Smooth muscle cell (in vitro differentiated cells): ENCODE results near the gene CAMK2N1. TPM values are rescaled to one million over a fixed set of nuclear protein-coding genes. Genes with fewer than 3 reads are reported as not detected.

Experiments
- DNase-seq: peaks from one replicate; lab custom pipeline; 2025; ENCODE audit not compliant: unreplicated experiment; lab: John Stamatoyannopoulos, UW
- H2AFZ ChIP-seq: fragments of 200-600 bp; sonication (generic); 2 replicates; pipeline ENCODE4 v1.6.0; 2016; ENCODE audit warnings: antibody characterized with exemption, low read depth, mild to moderate bottlenecking
- H3F3A ChIP-seq: fragments of 200-600 bp; sonication (generic); 2 replicates; pipeline ENCODE4 v1.6.0; 2017; ENCODE audit warnings: antibody characterized with exemption, low read depth
- H3K27ac ChIP-seq: fragments of 200-600 bp; sonication (generic); 2 replicates; pipeline ENCODE4 v1.5.1; 2016; ENCODE audit warnings: low read depth, mild to moderate bottlenecking
- H3K27me3 ChIP-seq: fragments of 200-600 bp; sonication (generic); 2 replicates; pipeline ENCODE4 v1.6.1; 2016; ENCODE audit warnings: low read depth, mild to moderate bottlenecking
- H3K36me3 ChIP-seq: fragments of 200-600 bp; sonication (generic); 2 replicates; pipeline ENCODE4 v1.5.1; 2016; ENCODE audit warnings: low read depth
- H3K4me1 ChIP-seq: fragments of 200-600 bp; sonication (generic); 2 replicates; pipeline ENCODE4 v1.5.1; 2016; ENCODE audit warnings: low read depth
- H3K4me2 ChIP-seq: fragments of 200-600 bp; sonication (generic); 2 replicates; pipeline ENCODE4 v1.6.0; 2016; ENCODE audit warnings: mild to moderate bottlenecking
- H3K4me3 ChIP-seq: fragments of 200-600 bp; sonication (generic); 2 replicates; pipeline ENCODE4 v1.5.1; 2016; ENCODE audit warnings: mild to moderate bottlenecking
- H3K79me2 ChIP-seq: fragments of 200-600 bp; sonication (generic); 2 replicates; pipeline ENCODE4 v1.6.0; 2016; ENCODE audit warnings: low read depth, mild to moderate bottlenecking
- H3K9ac ChIP-seq: fragments of 200-600 bp; sonication (generic); 2 replicates; pipeline ENCODE4 v1.6.0; 2016; ENCODE audit warnings: low read depth
- H3K9me3 ChIP-seq: fragments of 200-600 bp; sonication (generic); replicated peaks from 2 replicates; pipeline ENCODE4 v1.5.1; 2016; ENCODE audit warnings: low read depth
- H4K20me1 ChIP-seq: fragments of 200-600 bp; sonication (generic); 2 replicates; pipeline ENCODE4 v1.6.0; 2016; ENCODE audit warnings: low read depth
- CTCF ChIP-seq: fragments of 200-600 bp; sonication (generic); IDR thresholded peaks from 2 replicates; pipeline ENCODE4 v1.5.1; 2017; ENCODE audit warnings: borderline replicate concordance, mild to moderate bottlenecking, antibody characterized with exemption; ENCODE audit not compliant: insufficient read depth, poor library complexity, severe bottlenecking
- WGBS: methylation state at CpG from one replicate; pipeline ENCODE4 v1.1.7; 2016; ENCODE audit warnings: low lambda C conversion rate; 5-methylcytosine and 5-hydroxymethylcytosine counted together
- polyA plus RNA-seq: library from polyadenylated mRNA; unstranded; fragments of >200 nt; fragmentation: Nextera tagmentation; extraction: Ambion mirVana; gene quantifications from 2 replicates; pipeline ENCODE4 v1.2.1, GENCODE V29; 2016
- total RNA-seq: library from RNA; depleted of rRNA; stranded (reverse); fragments of >200 nt; gene quantifications from 2 replicates; pipeline ENCODE4 v1.2.3, GENCODE V29; 2014

The CAMK2N1 gene
- total and polyA plus RNA-seq, 2 experiments from 2014 or later, result 11.0 to 13.2 TPM

GRCh38 chr1:20448671-20449071, 37.3 kb downstream of the CAMK2N1 start:
- Histone ChIP-seq H3K27me3 (peaks cover 23% of the 10 kb centered on the region), H3K4me3 (no peak overlapping the region), H4K20me1 (no peaks in the 10 kb centered on the region), H3K27ac (no peak overlapping the region), H3K9ac (no peak overlapping the region), H3K4me1 (peaks cover 6% of the 10 kb centered on the region), H3F3A (no peaks in the 10 kb centered on the region), H3K9me3 (no peaks in the 10 kb centered on the region), H3K79me2 (no peaks in the 10 kb centered on the region), H3K4me2 (no peak overlapping the region), H2AFZ (no peak overlapping the region), H3K36me3 (no peaks in the 10 kb centered on the region)
- no peak for TF ChIP-seq CTCF
- 63% methylated on average over 7 of the region's 9 CpGs for WGBS
- no peak for DNase-seq

- no peak overlapping the region for H3K4me3 ChIP-seq
- no peak overlapping the region for H3K27ac ChIP-seq
- no peaks in the 10 kb centered on the region for H3K79me2 ChIP-seq
- no peak for TF ChIP-seq CTCF
- WGBS, result 94% methylated on average over 7 of the region's 7 CpGs
- DNase-seq, result no peak
- H3K36me3 ChIP-seq, result no peaks in the 10 kb centered on the region
- no peaks in the 10 kb centered on the region for H3F3A ChIP-seq
- H2AFZ ChIP-seq, result no peak overlapping the region
- H3K27me3 ChIP-seq, result peaks cover 23% of the 10 kb centered on the region
- no peaks in the 10 kb centered on the region for H4K20me1 ChIP-seq
- no peak overlapping the region for H3K4me2 ChIP-seq
- peaks cover 6% of the 10 kb centered on the region for H3K4me1 ChIP-seq
- no peak overlapping the region for H3K9ac ChIP-seq
- no peaks in the 10 kb centered on the region for H3K9me3 ChIP-seq
Observed at GRCh38 chr1:20447794-20448193, 38.2 kb downstream of the CAMK2N1 start.

- no peaks in the 10 kb centered on the region for H3K9me3 ChIP-seq
- H3K4me2 ChIP-seq, result no peak overlapping the region
- H3K4me3 ChIP-seq, result no peak overlapping the region
- no peak for DNase-seq
- no peaks in the 10 kb centered on the region for H3F3A ChIP-seq
- H4K20me1 ChIP-seq, result no peaks in the 10 kb centered on the region
- no peaks in the 10 kb centered on the region for H3K36me3 ChIP-seq
- H3K9ac ChIP-seq, result no peak overlapping the region
- H3K79me2 ChIP-seq, result no peaks in the 10 kb centered on the region
- peaks cover 6% of the 10 kb centered on the region for H3K4me1 ChIP-seq
- no peak overlapping the region for H3K27ac ChIP-seq
- TF ChIP-seq CTCF, result no peak
- H3K27me3 ChIP-seq, result peaks cover 23% of the 10 kb centered on the region
- 85% methylated on average over 7 of the region's 7 CpGs for WGBS
- no peak overlapping the region for H2AFZ ChIP-seq
Observed at GRCh38 chr1:20446796-20447195, 39.2 kb downstream of the CAMK2N1 start.

GRCh38 chr1:20445956-20446355, 40.1 kb downstream of the CAMK2N1 start:
- Histone ChIP-seq H3K4me2 (no peak overlapping the region), H3K9ac (no peak overlapping the region), H3K27me3 (peaks cover 23% of the 10 kb centered on the region), H2AFZ (no peak overlapping the region), H3K36me3 (no peaks in the 10 kb centered on the region), H3K27ac (no peak overlapping the region), H3K4me1 (peaks cover 6% of the 10 kb centered on the region), H3K9me3 (no peaks in the 10 kb centered on the region), H3F3A (no peaks in the 10 kb centered on the region), H3K4me3 (no peak overlapping the region), H4K20me1 (no peaks in the 10 kb centered on the region), H3K79me2 (no peaks in the 10 kb centered on the region)
- DNase-seq, result no peak
- TF ChIP-seq CTCF, result no peak
- WGBS, result 69% methylated on average over 6 of the region's 6 CpGs
